ENCODE measurements around the gene NTN1.

Gene NTN1

DNA sequence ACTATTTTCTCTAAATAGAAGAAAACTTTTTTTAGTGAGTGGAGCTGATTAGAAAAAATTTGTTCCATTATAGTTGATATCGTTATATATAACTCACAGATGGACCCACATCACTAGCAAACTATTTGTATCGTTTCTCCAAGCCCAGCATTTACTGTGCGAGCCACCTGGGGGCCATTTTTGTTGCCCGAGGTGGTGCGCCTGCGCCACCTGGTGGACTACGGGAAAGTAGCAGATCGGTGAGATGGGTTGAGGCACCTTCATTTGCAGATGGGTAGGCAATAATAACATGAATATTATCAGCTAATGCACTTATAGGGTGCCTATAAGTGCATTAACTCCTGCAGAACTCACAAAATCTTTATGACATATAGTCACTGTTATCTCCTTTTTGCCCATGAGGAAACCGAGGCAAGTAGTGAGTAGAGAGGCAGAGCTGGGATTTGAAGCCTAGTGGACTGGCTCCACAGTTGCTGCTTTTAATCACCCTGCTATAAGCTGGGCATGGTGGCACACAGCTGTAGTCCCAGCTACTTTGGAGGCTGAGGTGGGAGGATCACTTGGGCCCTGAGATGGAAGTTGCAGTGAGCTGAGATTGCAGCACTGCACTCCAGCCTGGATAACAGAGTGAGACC is 23.2 kb upstream of the NTN1 start:
- Histone ChIP-seq H3K9me3 (ENCODE audit: control insufficient read depth, insufficient read depth, low read depth, low read length) (no peaks in the 10 kb centered on the region), H3K36me3 (ENCODE audit: control insufficient read depth in 2 of 2, insufficient read depth in 1 of 2, low read length in 2 of 2) (no peaks in the 10 kb centered on the region), H3K4me1 (ENCODE audit: control insufficient read depth, insufficient read depth, low read length) (peaks cover 5% of the 10 kb centered on the region; the same call in 1 of the 2 replicates), H3K27ac (ENCODE audit: extremely low read depth, low read depth, low read length) (no peak overlapping the region), H3K4me3 (ENCODE audit: low read depth, low read length) (no peak overlapping the region)
- ChIA-PET POLR2A (interaction anchor here (1.4 kb wide), 1 partner anchor 24 kb away, joined by 4 read pairs; the partner anchor contains the start of gene NTN1), CTCF (interaction anchor here (0.5 to 4.7 kb wide), 76 partner anchors 9 to 1364 kb away, joined by 3 to 60 read pairs (median 3); partner anchors contain the start of gene DHRS7C)
- TF ChIP-seq ZNF571 (tag by site-specific recombination; IDR thresholded peaks at IDR 0.05) (no peak), KLF8 (tag by site-specific recombination; IDR thresholded peaks at IDR 0.05) (no peak), ZNF830 (tag by site-specific recombination; IDR thresholded peaks at IDR 0.05; ENCODE audit: low read depth) (no peak), YY2 (tag by site-specific recombination; IDR thresholded peaks at IDR 0.05) (no peak), ZNF16 (tag by site-specific recombination; IDR thresholded peaks at IDR 0.05; ENCODE audit: low read depth) (no peak), ZFP41 (tag by site-specific recombination; IDR thresholded peaks at IDR 0.05; ENCODE audit: borderline replicate concordance) (no peak), EGR2 (tag by site-specific recombination; IDR thresholded peaks at IDR 0.05; ENCODE audit: low read depth) (no peak), BCL11A (tag by site-specific recombination; IDR thresholded peaks at IDR 0.05; ENCODE audit: low read depth) (no peak), ZNF354C (tag by site-specific recombination; IDR thresholded peaks at IDR 0.05; ENCODE audit: borderline replicate concordance, low read depth) (no peak), ZNF664 (tag by site-specific recombination; IDR thresholded peaks at IDR 0.05) (no peak), ZNF555 (tag by site-specific recombination; conservative IDR thresholded peaks at IDR 0.05) (no peak), ZNF777 (tag by site-specific recombination; IDR thresholded peaks at IDR 0.05; ENCODE audit: borderline replicate concordance) (no peak), ZNF433 (tag by site-specific recombination; IDR thresholded peaks at IDR 0.05; ENCODE audit: low read depth) (no peak), ZNF248 (tag by site-specific recombination; IDR thresholded peaks at IDR 0.05) (no peak), ZNF292 (tag by site-specific recombination; IDR thresholded peaks at IDR 0.05; ENCODE audit: borderline replicate concordance, low read depth) (no peak), ZNF76 (tag by site-specific recombination; IDR thresholded peaks at IDR 0.05; ENCODE audit: borderline replicate concordance, low read depth) (no peak)
- TF ChIP-seq, protein P1, sequence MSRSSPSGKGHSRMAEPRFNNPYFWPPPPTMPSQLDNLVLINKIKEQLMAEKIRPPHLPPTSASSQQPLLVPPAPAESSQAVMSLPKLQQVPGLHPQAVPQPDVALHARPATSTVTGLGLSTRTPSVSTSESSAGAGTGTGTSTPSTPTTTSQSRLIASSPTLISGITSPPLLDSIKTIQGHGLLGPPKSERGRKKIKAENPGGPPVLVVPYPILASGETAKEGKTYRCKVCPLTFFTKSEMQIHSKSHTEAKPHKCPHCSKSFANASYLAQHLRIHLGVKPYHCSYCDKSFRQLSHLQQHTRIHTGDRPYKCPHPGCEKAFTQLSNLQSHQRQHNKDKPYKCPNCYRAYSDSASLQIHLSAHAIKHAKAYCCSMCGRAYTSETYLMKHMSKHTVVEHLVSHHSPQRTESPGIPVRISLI (tag by site-specific recombination; IDR thresholded peaks at IDR 0.05) = no peak
- TF ChIP-seq, protein P2, sequence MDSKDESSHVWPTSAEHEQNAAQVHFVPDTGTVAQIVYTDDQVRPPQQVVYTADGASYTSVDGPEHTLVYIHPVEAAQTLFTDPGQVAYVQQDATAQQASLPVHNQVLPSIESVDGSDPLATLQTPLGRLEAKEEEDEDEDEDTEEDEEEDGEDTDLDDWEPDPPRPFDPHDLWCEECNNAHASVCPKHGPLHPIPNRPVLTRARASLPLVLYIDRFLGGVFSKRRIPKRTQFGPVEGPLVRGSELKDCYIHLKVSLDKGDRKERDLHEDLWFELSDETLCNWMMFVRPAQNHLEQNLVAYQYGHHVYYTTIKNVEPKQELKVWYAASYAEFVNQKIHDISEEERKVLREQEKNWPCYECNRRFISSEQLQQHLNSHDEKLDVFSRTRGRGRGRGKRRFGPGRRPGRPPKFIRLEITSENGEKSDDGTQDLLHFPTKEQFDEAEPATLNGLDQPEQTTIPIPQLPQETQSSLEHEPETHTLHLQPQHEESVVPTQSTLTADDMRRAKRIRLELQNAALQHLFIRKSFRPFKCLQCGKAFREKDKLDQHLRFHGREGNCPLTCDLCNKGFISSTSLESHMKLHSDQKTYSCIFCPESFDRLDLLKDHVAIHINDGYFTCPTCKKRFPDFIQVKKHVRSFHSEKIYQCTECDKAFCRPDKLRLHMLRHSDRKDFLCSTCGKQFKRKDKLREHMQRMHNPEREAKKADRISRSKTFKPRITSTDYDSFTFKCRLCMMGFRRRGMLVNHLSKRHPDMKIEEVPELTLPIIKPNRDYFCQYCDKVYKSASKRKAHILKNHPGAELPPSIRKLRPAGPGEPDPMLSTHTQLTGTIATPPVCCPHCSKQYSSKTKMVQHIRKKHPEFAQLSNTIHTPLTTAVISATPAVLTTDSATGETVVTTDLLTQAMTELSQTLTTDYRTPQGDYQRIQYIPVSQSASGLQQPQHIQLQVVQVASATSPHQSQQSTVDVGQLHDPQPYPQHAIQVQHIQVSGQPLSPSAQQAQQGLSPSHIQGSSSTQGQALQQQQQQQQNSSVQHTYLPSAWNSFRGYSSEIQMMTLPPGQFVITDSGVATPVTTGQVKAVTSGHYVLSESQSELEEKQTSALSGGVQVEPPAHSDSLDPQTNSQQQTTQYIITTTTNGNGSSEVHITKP (tag by site-specific recombination; IDR thresholded peaks at IDR 0.05) = peak; percentile 49
- TF ChIP-seq, protein P3, sequence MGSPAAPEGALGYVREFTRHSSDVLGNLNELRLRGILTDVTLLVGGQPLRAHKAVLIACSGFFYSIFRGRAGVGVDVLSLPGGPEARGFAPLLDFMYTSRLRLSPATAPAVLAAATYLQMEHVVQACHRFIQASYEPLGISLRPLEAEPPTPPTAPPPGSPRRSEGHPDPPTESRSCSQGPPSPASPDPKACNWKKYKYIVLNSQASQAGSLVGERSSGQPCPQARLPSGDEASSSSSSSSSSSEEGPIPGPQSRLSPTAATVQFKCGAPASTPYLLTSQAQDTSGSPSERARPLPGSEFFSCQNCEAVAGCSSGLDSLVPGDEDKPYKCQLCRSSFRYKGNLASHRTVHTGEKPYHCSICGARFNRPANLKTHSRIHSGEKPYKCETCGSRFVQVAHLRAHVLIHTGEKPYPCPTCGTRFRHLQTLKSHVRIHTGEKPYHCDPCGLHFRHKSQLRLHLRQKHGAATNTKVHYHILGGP (tag by site-specific recombination; IDR thresholded peaks at IDR 0.05) = no peak
- TF ChIP-seq, protein P4, sequence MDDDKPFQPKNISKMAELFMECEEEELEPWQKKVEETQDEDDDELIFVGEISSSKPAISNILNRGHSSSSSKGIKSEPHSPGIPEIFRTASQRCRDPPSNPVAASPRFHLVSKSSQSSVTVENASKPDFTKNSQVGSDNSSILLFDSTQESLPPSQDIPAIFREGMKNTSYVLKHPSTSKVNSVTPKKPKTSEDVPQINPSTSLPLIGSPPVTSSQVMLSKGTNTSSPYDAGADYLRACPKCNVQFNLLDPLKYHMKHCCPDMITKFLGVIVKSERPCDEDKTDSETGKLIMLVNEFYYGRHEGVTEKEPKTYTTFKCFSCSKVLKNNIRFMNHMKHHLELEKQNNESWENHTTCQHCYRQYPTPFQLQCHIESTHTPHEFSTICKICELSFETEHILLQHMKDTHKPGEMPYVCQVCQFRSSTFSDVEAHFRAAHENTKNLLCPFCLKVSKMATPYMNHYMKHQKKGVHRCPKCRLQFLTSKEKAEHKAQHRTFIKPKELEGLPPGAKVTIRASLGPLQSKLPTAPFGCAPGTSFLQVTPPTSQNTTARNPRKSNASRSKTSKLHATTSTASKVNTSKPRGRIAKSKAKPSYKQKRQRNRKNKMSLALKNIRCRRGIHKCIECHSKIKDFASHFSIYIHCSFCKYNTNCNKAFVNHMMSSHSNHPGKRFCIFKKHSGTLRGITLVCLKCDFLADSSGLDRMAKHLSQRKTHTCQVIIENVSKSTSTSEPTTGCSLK (tag by site-specific recombination; IDR thresholded peaks at IDR 0.05) = no peak
- TF ChIP-seq, protein P5, sequence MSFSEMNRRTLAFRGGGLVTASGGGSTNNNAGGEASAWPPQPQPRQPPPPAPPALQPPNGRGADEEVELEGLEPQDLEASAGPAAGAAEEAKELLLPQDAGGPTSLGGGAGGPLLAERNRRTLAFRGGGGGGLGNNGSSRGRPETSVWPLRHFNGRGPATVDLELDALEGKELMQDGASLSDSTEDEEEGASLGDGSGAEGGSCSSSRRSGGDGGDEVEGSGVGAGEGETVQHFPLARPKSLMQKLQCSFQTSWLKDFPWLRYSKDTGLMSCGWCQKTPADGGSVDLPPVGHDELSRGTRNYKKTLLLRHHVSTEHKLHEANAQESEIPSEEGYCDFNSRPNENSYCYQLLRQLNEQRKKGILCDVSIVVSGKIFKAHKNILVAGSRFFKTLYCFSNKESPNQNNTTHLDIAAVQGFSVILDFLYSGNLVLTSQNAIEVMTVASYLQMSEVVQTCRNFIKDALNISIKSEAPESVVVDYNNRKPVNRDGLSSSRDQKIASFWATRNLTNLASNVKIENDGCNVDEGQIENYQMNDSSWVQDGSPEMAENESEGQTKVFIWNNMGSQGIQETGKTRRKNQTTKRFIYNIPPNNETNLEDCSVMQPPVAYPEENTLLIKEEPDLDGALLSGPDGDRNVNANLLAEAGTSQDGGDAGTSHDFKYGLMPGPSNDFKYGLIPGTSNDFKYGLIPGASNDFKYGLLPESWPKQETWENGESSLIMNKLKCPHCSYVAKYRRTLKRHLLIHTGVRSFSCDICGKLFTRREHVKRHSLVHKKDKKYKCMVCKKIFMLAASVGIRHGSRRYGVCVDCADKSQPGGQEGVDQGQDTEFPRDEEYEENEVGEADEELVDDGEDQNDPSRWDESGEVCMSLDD (tag by site-specific recombination; IDR thresholded peaks at IDR 0.05) = no peak
- TF ChIP-seq, protein P6, sequence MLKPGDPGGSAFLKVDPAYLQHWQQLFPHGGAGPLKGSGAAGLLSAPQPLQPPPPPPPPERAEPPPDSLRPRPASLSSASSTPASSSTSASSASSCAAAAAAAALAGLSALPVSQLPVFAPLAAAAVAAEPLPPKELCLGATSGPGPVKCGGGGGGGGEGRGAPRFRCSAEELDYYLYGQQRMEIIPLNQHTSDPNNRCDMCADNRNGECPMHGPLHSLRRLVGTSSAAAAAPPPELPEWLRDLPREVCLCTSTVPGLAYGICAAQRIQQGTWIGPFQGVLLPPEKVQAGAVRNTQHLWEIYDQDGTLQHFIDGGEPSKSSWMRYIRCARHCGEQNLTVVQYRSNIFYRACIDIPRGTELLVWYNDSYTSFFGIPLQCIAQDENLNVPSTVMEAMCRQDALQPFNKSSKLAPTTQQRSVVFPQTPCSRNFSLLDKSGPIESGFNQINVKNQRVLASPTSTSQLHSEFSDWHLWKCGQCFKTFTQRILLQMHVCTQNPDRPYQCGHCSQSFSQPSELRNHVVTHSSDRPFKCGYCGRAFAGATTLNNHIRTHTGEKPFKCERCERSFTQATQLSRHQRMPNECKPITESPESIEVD (tag by site-specific recombination; IDR thresholded peaks at IDR 0.05) = no peak

All from HEK293 (cell line).